ENCODE results near the gene ESAM. TPM values are rescaled to one million over a fixed set of nuclear protein-coding genes. Genes with fewer than 3 reads are reported as not detected.

ESAM gene
- polyA plus RNA-seq, 3 donors: 0.18 to 0.74 (median 0.49) TPM

DNA sequence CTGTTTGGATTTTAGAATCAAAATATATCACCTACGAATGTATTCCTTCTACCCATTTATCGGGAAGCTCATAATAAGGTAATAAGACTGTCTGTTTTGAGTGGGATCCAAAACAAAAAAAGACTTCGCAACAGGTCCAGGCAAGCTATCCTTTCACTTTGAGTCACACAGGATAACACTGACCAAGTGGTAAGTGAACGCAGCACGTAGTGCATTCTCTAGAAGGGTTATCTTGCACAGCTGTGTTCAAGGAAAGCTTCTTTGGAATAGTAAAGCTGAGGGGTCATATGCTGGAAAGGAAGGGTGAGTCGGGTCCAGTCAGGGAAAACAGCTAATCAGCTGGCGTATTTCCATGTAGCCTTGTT is 44.7 kb downstream of the ESAM start:
- Histone ChIP-seq H3K36me3 (replicated peaks in 1 of 2; ENCODE audit: control insufficient read depth in 1 of 2, insufficient read depth in 2 of 2, low read length in 2 of 2) (no peaks in the 10 kb centered on the region), H2AFZ (ENCODE audit: insufficient read depth, low read depth, low read length, poor library complexity, severe bottlenecking) (peak overlapping the region; percentile 76), H3K9ac (ENCODE audit: insufficient read depth, low read length, poor library complexity, severe bottlenecking) (no peak overlapping the region), H3K27ac (ENCODE audit: low read depth in 1 of 2, low read length in 2 of 2) (no peak overlapping the region), H3K9me3 (replicated peaks in 1 of 2; ENCODE audit: control insufficient read depth in 1 of 2, insufficient read depth in 1 of 2, low read length in 2 of 2) (peaks cover 0 to 9% of the 10 kb centered on the region in 2 donors), H3K4me2 (replicated peaks; ENCODE audit: extremely low read depth, low read length, poor library complexity, severe bottlenecking) (peak overlapping the region; percentile 77), H3K79me2 (ENCODE audit: insufficient read depth, low read length) (no peaks in the 10 kb centered on the region), H4K20me1 (ENCODE audit: insufficient read depth, low read length) (no peaks in the 10 kb centered on the region), H3K27me3 (ENCODE audit: control insufficient read depth in 2 of 2, insufficient read depth in 2 of 2, low read length in 2 of 2) (peaks cover 33 to 39% of the 10 kb centered on the region in 2 donors), H3K4me3 (replicated peaks in 1 of 3; ENCODE audit: low read depth in 2 of 3, low read length in 3 of 3) (peak overlapping the region in 1 of 3 experiments; percentile 67), H3K4me1 (ENCODE audit: control insufficient read depth in 1 of 2, insufficient read depth in 2 of 2, low read length in 2 of 2) (peaks cover 21 to 23% of the 10 kb centered on the region in 2 donors)
- H3K27me3 Mint-ChIP-seq (ENCODE audit: low read depth in 3 of 3): peaks cover 42 to 44% (median 42%) of the 10 kb centered on the region in 3 donors
- TF ChIP-seq, protein P1, sequence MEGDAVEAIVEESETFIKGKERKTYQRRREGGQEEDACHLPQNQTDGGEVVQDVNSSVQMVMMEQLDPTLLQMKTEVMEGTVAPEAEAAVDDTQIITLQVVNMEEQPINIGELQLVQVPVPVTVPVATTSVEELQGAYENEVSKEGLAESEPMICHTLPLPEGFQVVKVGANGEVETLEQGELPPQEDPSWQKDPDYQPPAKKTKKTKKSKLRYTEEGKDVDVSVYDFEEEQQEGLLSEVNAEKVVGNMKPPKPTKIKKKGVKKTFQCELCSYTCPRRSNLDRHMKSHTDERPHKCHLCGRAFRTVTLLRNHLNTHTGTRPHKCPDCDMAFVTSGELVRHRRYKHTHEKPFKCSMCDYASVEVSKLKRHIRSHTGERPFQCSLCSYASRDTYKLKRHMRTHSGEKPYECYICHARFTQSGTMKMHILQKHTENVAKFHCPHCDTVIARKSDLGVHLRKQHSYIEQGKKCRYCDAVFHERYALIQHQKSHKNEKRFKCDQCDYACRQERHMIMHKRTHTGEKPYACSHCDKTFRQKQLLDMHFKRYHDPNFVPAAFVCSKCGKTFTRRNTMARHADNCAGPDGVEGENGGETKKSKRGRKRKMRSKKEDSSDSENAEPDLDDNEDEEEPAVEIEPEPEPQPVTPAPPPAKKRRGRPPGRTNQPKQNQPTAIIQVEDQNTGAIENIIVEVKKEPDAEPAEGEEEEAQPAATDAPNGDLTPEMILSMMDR (IDR thresholded peaks at IDR 0.05): no peak
- 25% methylated on average over 5 of the region's 7 CpGs for WGBS (ENCODE audit: insufficient coverage)
- peaks cover 6 to 8% of the 10 kb centered on the region in 2 donors for H3K36me3 Mint-ChIP-seq
- H3K4me1 Mint-ChIP-seq: peaks cover 31% of the 10 kb centered on the region
- intact Hi-C loops (cut with micrococcal nuclease): no loop called here
- H3K27ac Mint-ChIP-seq: peak overlapping the region in 1 of 7 donors; percentile 44
- H3K9me3 Mint-ChIP-seq: peaks cover 0 to 16% (median 5%) of the 10 kb centered on the region in 7 donors
- H3K4me3 Mint-ChIP-seq: peak overlapping the region; percentile 79 to 95
- no peak for DNase-seq

GRCh38 chr11:124716591-124716990 is 45.5 kb downstream of the ESAM start:
- Histone ChIP-seq H3K27ac (ENCODE audit: low read depth in 1 of 2, low read length in 2 of 2) (no peak overlapping the region), H2AFZ (ENCODE audit: insufficient read depth, low read depth, low read length, poor library complexity, severe bottlenecking) (no peak overlapping the region), H4K20me1 (ENCODE audit: insufficient read depth, low read length) (no peaks in the 10 kb centered on the region), H3K4me2 (replicated peaks; ENCODE audit: extremely low read depth, low read length, poor library complexity, severe bottlenecking) (no peak overlapping the region), H3K36me3 (replicated peaks in 1 of 2; ENCODE audit: control insufficient read depth in 1 of 2, insufficient read depth in 2 of 2, low read length in 2 of 2) (no peaks in the 10 kb centered on the region), H3K9ac (ENCODE audit: insufficient read depth, low read length, poor library complexity, severe bottlenecking) (no peak overlapping the region), H3K4me3 (replicated peaks in 1 of 3; ENCODE audit: low read depth in 2 of 3, low read length in 3 of 3) (no peak overlapping the region), H3K4me1 (ENCODE audit: control insufficient read depth in 1 of 2, insufficient read depth in 2 of 2, low read length in 2 of 2) (peaks cover 21 to 23% of the 10 kb centered on the region in 2 donors), H3K79me2 (ENCODE audit: insufficient read depth, low read length) (no peaks in the 10 kb centered on the region), H3K9me3 (replicated peaks in 1 of 2; ENCODE audit: control insufficient read depth in 1 of 2, insufficient read depth in 1 of 2, low read length in 2 of 2) (peaks cover 0 to 9% of the 10 kb centered on the region in 2 donors), H3K27me3 (ENCODE audit: control insufficient read depth in 2 of 2, insufficient read depth in 2 of 2, low read length in 2 of 2) (peaks cover 33 to 39% of the 10 kb centered on the region in 2 donors)
- intact Hi-C loops (cut with micrococcal nuclease): no loop called here
- no peak for DNase-seq
- peaks cover 24% of the 10 kb centered on the region for H3K4me1 Mint-ChIP-seq
- TF ChIP-seq, protein P1 (IDR thresholded peaks at IDR 0.05): no peak
- H3K27me3 Mint-ChIP-seq (ENCODE audit: low read depth in 3 of 3): peaks cover 37 to 40% (median 39%) of the 10 kb centered on the region in 3 donors
- WGBS (ENCODE audit: insufficient coverage): 0% methylated on average over 1 of the region's 3 CpGs
- peaks cover 6 to 8% of the 10 kb centered on the region in 2 donors for H3K36me3 Mint-ChIP-seq
- peaks cover 0 to 16% (median 5%) of the 10 kb centered on the region in 7 donors for H3K9me3 Mint-ChIP-seq
- H3K4me3 Mint-ChIP-seq: peak overlapping the region in 1 of 2 donors; percentile 51
- H3K27ac Mint-ChIP-seq: no peak overlapping the region

Measured in CD14-positive monocyte (primary cell).